ENCODE results near the gene THUMPD1. TPM values are rescaled to one million over a fixed set of nuclear protein-coding genes. Genes with fewer than 3 reads are reported as not detected.

Gene THUMPD1
- total and polyA plus RNA-seq, 2 donors (not counting 3 experiments of a cell fraction or from before 2014, with no cell fraction given), result 27.9 to 29.0 TPM

DNA sequence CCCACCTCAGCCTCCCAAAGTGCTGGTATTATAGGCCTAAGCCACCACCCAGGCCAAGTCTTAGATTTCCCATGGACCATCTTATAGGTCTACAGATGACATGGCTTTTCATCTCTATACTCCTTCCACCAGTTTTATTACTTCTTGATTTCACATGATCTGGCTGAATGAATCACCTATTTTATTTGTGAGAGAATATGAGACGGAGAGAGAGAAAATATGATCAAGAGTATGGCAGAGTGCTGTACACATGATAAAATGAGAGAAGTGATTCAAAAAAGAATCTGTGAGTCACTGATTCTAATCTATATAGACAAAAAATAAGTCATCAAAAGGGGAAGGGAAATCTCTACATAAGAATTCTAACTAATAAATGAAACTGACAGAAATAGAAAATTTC lies 57.8 kb downstream of the THUMPD1 start:
- Histone ChIP-seq H3K4me3 (replicated peaks in 1 of 3; ENCODE audit: insufficient read depth in 1 of 3, low read depth in 1 of 3, low read length in 3 of 3) (no peak overlapping the region), H3K9ac (replicated peaks; ENCODE audit: extremely low read depth, insufficient read depth, low read length) (no peak overlapping the region), H3K9me1 (replicated peaks; ENCODE audit: control insufficient read depth, extremely low read depth, insufficient read depth, low read length) (peaks cover 2% of the 10 kb centered on the region), H3K27ac (ENCODE audit: insufficient read depth, low read depth, low read length) (no peak overlapping the region), H3K4me1 (ENCODE audit: control insufficient read depth, extremely low read depth, insufficient read depth, low read length) (no peaks in the 10 kb centered on the region), H3K79me2 (ENCODE audit: control insufficient read depth, insufficient read depth, low read length) (no peaks in the 10 kb centered on the region), H3K9me3 (replicated peaks; ENCODE audit: control insufficient read depth, insufficient read depth, low read length) (no peaks in the 10 kb centered on the region), H4K20me1 (replicated peaks; ENCODE audit: control insufficient read depth, extremely low read depth, insufficient read depth, low read length) (no peaks in the 10 kb centered on the region), H3K36me3 (ENCODE audit: control insufficient read depth in 2 of 2, extremely low read depth in 1 of 2, insufficient read depth in 2 of 2, low read length in 2 of 2) (no peaks in the 10 kb centered on the region), H2AFZ (ENCODE audit: low read depth, low read length) (no peak overlapping the region), H3K27me3 (ENCODE audit: control insufficient read depth in 2 of 2, insufficient read depth in 2 of 2, low read length in 2 of 2) (no peaks in the 10 kb centered on the region), H3K4me2 (ENCODE audit: insufficient read depth, low read length) (no peak overlapping the region)
- ChIA-PET CTCF (no interaction called here), POLR2A (no interaction called here)
- DNase-seq (ENCODE audit: low read depth, low spot score) (no peak), FAIRE-seq (no peak)
- no TSS peak for BruUV-seq (replicated peaks)
- TF ChIP-seq MYC (IDR thresholded peaks at IDR 0.05; ENCODE audit: low read depth, low read length) (no peak), POLR2AphosphoS5 (IDR thresholded peaks at IDR 0.05; ENCODE audit: insufficient read depth, low read depth, low read length) (no peak), JUN (IDR thresholded peaks at IDR 0.05; ENCODE audit: borderline replicate concordance, insufficient read depth, insufficient read length, low read depth) (no peak), FOS (IDR thresholded peaks at IDR 0.05; ENCODE audit: borderline replicate concordance, insufficient read depth, low read length) (no peak), EZH2 (IDR thresholded peaks at IDR 0.05; ENCODE audit: borderline replicate concordance, low read depth, low read length, severe bottlenecking) (no peak), POLR2A (IDR thresholded peaks at IDR 0.05; ENCODE audit: low read depth, low read length) (no peak)
- dilution Hi-C loops (cut with MboI; ENCODE audit: extremely low pct_ligation_motif_present, low sequenced_read_pairs), result no loop called here
- intact Hi-C loops (cut with micrococcal nuclease), result no loop called here

Small RNA genes lying within 50 kb of the gene (small RNA-seq; reads per million reads assigned to genes)
- not detected for gene RNU6-944P (ENCODE audit: insufficient read depth, insufficient read length, low read depth, low replicate concordance)

Other genes starting within 250 kb of the THUMPD1 start
- gene ACSM2B, start 165.5 kb downstream of the THUMPD1 start, total RNA-seq, result not detected in 2 replicates
- 0.07 and 0.13 TPM in 2 replicates for gene ACSM2B, start 165.5 kb downstream of the THUMPD1 start, polyA plus RNA-seq
- 0.18 TPM in 1 of 2 replicates, not detected in the other for gene ACSM1, start 44.1 kb downstream of the THUMPD1 start, total RNA-seq
- 0.10 and 0.12 TPM in 2 replicates for gene ACSM1, start 44.1 kb downstream of the THUMPD1 start, polyA plus RNA-seq
- gene ACSM3, start 22.2 kb upstream of the THUMPD1 start, total RNA-seq, result 10.2 and 37.3 TPM in 2 replicates
- 23.7 and 33.2 TPM in 2 replicates for gene ACSM3, start 22.2 kb upstream of the THUMPD1 start, polyA plus RNA-seq
- gene ERI2, start 64.7 kb upstream of the THUMPD1 start, total RNA-seq, result 8.9 and 9.3 TPM in 2 replicates
- 6.6 and 16.1 TPM in 2 replicates for gene ERI2, start 64.7 kb upstream of the THUMPD1 start, polyA plus RNA-seq
- gene REXO5, start 64.7 kb upstream of the THUMPD1 start, total RNA-seq, result 7.4 and 11.5 TPM in 2 replicates
- 2.1 and 2.3 TPM in 2 replicates for gene REXO5, start 64.7 kb upstream of the THUMPD1 start, polyA plus RNA-seq
- 35.0 and 39.6 TPM in 2 replicates for gene DCUN1D3, start 158.5 kb upstream of the THUMPD1 start, total RNA-seq
- 8.8 and 10.4 TPM in 2 replicates for gene DCUN1D3, start 158.5 kb upstream of the THUMPD1 start, polyA plus RNA-seq
- 28.4 and 29.1 TPM in 2 replicates for gene LYRM1, start 159.0 kb upstream of the THUMPD1 start, total RNA-seq
- 13.8 and 20.4 TPM in 2 replicates for gene LYRM1, start 159.0 kb upstream of the THUMPD1 start, polyA plus RNA-seq

Measured in endothelial cell of umbilical vein (primary cell).